GM12878 (cell line): ENCODE measurements around the gene EEFSEC.

ENCODE experiments used
- ATF7 ChIP-seq: fragments of 450-650 bp; IDR thresholded peaks from 2 replicates; pipeline ENCODE4 v1.6.1; 2016; ENCODE audit warnings: low read depth, mild to moderate bottlenecking
- CHD4 ChIP-seq: fragments of 200-600 bp; sonication (generic); IDR thresholded peaks from 2 replicates; pipeline ENCODE4 v1.6.1; 2016; ENCODE audit warnings: mild to moderate bottlenecking
- EP300 ChIP-seq, 2 experiments: fragments of 150-350 bp in 1 of 2; IDR thresholded peaks; 2 replicates each; pipeline ENCODE4 v1.6.1; 2011 to 2012; ENCODE audit warnings: low read depth in 2 of 2, low read length in 2 of 2, borderline replicate concordance in 1 of 2, improper control_type of control experiment in 1 of 2, inconsistent platforms in 1 of 2; ENCODE audit not compliant: control insufficient read depth in 1 of 2
- JUND ChIP-seq: IDR thresholded peaks from 2 replicates; pipeline ENCODE4 v1.6.1; 2012; ENCODE audit warnings: low read depth, mild to moderate bottlenecking, low read length, improper control_type of control experiment, moderate library complexity
- PBX3 ChIP-seq: IDR thresholded peaks from 2 replicates; pipeline ENCODE4 v1.6.1; 2011; ENCODE audit warnings: mild to moderate bottlenecking, low read depth, low read length, moderate library complexity; ENCODE audit not compliant: insufficient replicate concordance
- POLR2A ChIP-seq: IDR thresholded peaks from 2 replicates; pipeline ENCODE4 v1.6.1; 2011; ENCODE audit warnings: low read depth, mild to moderate bottlenecking, low read length
- YY1 ChIP-seq: IDR thresholded peaks from 2 replicates; pipeline ENCODE4 v1.6.1; 2011; ENCODE audit warnings: low read depth, mild to moderate bottlenecking, low read length
- ZNF274 ChIP-seq: IDR thresholded peaks from one replicate; pipeline ENCODE4 v1.8.0; 2011; ENCODE audit not compliant: insufficient read length, insufficient read depth
- ZNF592 ChIP-seq: fragments of 450-650 bp; IDR thresholded peaks from 2 replicates; pipeline ENCODE4 v1.6.1; 2017; ENCODE audit warnings: mild to moderate bottlenecking, moderate library complexity
- TF ChIP-seq, protein P1 (sequence below), 3 experiments: IDR thresholded peaks in 2 of 3; conservative IDR thresholded peaks in 1 of 3; 2 replicates each; pipeline ENCODE4 v1.5.1; 2011; ENCODE audit warnings: low read depth in 3 of 3, low read length in 3 of 3, mild to moderate bottlenecking in 3 of 3, control low read depth in 2 of 3, moderate library complexity in 2 of 3, inconsistent platforms in 1 of 3, mixed read lengths in 1 of 3; ENCODE audit not compliant: control insufficient read depth in 2 of 3, insufficient read depth in 1 of 3; ENCODE audit errors: extremely low read depth in 1 of 3

DNA sequence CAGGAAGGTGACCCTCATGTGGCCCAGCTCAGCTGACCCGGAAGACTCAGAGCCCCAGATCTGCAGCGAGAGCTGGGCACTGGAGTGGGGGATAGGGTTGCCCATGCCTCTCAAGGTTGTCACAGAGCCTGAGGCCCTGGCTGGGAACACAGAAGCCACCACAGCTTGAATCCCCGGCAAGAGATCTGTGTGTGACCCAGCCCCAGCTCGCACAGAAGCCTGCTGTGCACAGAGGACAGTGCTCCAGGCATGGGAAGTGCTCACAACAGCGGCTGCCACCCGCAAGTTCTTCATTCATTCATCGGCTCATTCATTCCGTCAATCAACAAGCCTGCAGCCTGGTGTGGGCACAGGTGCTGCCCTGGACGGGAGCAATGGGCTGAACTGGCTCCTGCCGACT is 277.0 kb downstream of the EEFSEC start:
- TF ChIP-seq, protein P1, sequence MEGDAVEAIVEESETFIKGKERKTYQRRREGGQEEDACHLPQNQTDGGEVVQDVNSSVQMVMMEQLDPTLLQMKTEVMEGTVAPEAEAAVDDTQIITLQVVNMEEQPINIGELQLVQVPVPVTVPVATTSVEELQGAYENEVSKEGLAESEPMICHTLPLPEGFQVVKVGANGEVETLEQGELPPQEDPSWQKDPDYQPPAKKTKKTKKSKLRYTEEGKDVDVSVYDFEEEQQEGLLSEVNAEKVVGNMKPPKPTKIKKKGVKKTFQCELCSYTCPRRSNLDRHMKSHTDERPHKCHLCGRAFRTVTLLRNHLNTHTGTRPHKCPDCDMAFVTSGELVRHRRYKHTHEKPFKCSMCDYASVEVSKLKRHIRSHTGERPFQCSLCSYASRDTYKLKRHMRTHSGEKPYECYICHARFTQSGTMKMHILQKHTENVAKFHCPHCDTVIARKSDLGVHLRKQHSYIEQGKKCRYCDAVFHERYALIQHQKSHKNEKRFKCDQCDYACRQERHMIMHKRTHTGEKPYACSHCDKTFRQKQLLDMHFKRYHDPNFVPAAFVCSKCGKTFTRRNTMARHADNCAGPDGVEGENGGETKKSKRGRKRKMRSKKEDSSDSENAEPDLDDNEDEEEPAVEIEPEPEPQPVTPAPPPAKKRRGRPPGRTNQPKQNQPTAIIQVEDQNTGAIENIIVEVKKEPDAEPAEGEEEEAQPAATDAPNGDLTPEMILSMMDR (IDR thresholded peaks at IDR 0.05 in 2 of 3, conservative IDR thresholded peaks at IDR 0.05 in 1 of 3; ENCODE audit: control insufficient read depth in 2 of 3, extremely low read depth in 1 of 3, insufficient read depth in 1 of 3, low read depth in 3 of 3, low read length in 3 of 3), result no peak
- TF ChIP-seq EP300 (IDR thresholded peaks at IDR 0.05; ENCODE audit: borderline replicate concordance in 1 of 2, control insufficient read depth in 1 of 2, low read depth in 2 of 2, low read length in 2 of 2), result no peak
- no peak for TF ChIP-seq PBX3
- no peak for TF ChIP-seq ATF7
- TF ChIP-seq POLR2A, result no peak
- no peak for TF ChIP-seq JUND
- TF ChIP-seq ZNF592, result no peak
- no peak for TF ChIP-seq CHD4
- TF ChIP-seq YY1, result no peak
- TF ChIP-seq ZNF274, result no peak
